D721Med (cell line): Measurements from ENCODE around the gene COA7.

Experiments
- DNase-seq: peaks from one replicate; pipeline ENCODE4 v3.0.0; 2011; ENCODE audit warnings: low spot score; ENCODE audit not compliant: insufficient read length
- FAIRE-seq: peaks from 2 replicates; lab custom pipeline; 2011; peaks lifted over from hg19 to GRCh38; lab: Jason Lieb, UNC
- CTCF ChIP-seq: IDR thresholded peaks from 2 replicates; pipeline ENCODE4 v1.5.1; 2012; ENCODE audit warnings: mild to moderate bottlenecking, control low read depth; ENCODE audit not compliant: insufficient read depth; ENCODE audit errors: missing control alignments

COA7 gene

GRCh38 chr1:52677076-52677806, 20.9 kb downstream of the COA7 start:
- DNase-seq = no peak
- TF ChIP-seq CTCF = no peak
- no peak for FAIRE-seq

GRCh38 chr1:52676249-52676903, 21.8 kb downstream of the COA7 start:
- TF ChIP-seq CTCF = no peak
- no peak for FAIRE-seq

GRCh38 chr1:52674497-52675384, 23.4 kb downstream of the COA7 start:
- FAIRE-seq (no peak), DNase-seq (peak; percentile 41)
- TF ChIP-seq CTCF = no peak

More at GRCh38 chr1:52676249-52676903, 21.8 kb downstream of the COA7 start:
- DNase-seq = no peak

- no peak for DNase-seq
- no peak for TF ChIP-seq CTCF
- no peak for FAIRE-seq
These were observed 24.6 kb downstream of the COA7 start for GRCh38 chr1:52673513-52673912.

GRCh38 chr1:52672946-52673345, 25.2 kb downstream of the COA7 start:
- TF ChIP-seq CTCF = no peak
- FAIRE-seq (no peak), DNase-seq (no peak)

GRCh38 chr1:52670604-52671003, 27.5 kb downstream of the COA7 start:
- DNase-seq (no peak), FAIRE-seq (no peak)
- TF ChIP-seq CTCF = no peak
